Mesothelial cell of epicardium (in vitro differentiated cells): ENCODE data around the gene PLEKHG3. TPM values are rescaled to one million over a fixed set of nuclear protein-coding genes. Genes with fewer than 3 reads are reported as not detected.

Experiments
- DNase-seq, 2 experiments: peaks; one replicate each; pipeline ENCODE4 v3.0.0; 2021; ENCODE audit warnings: low spot score in 2 of 2; ENCODE audit not compliant: unreplicated experiment in 2 of 2
- H3K27ac Mint-ChIP-seq: 2 replicates; pipeline ENCODE4 v1.8.0; 2021; ENCODE audit warnings: mixed read lengths
- H3K27me3 Mint-ChIP-seq: 2 replicates; pipeline ENCODE4 v1.8.0; 2021; ENCODE audit warnings: low read depth, mixed read lengths
- H3K36me3 Mint-ChIP-seq: 2 replicates; pipeline ENCODE4 v1.8.0; 2021; ENCODE audit warnings: mixed read lengths
- H3K4me1 Mint-ChIP-seq: 2 replicates; pipeline ENCODE4 v1.8.0; 2021; ENCODE audit warnings: mixed read lengths
- H3K4me3 Mint-ChIP-seq: 2 replicates; pipeline ENCODE4 v1.8.0; 2021; ENCODE audit warnings: mild to moderate bottlenecking, moderate library complexity, mixed read lengths
- H3K9me3 Mint-ChIP-seq: 2 replicates; pipeline ENCODE4 v1.8.0; 2021; ENCODE audit warnings: mixed read lengths
- total RNA-seq: library from RNA; stranded (reverse); gene quantifications from 3 replicates; pipeline ENCODE4 v1.2.1, GENCODE V29; 2021
- TF ChIP-seq, protein P1 (sequence below): fragments of 200-600 bp; sonication (generic); IDR thresholded peaks from one replicate; pipeline ENCODE4 v1.5.0; 2021; ENCODE audit warnings: antibody characterized with exemption; ENCODE audit not compliant: unreplicated experiment

The PLEKHG3 gene
- total RNA-seq, 1 donor from 2014 or later = 141 TPM

DNA sequence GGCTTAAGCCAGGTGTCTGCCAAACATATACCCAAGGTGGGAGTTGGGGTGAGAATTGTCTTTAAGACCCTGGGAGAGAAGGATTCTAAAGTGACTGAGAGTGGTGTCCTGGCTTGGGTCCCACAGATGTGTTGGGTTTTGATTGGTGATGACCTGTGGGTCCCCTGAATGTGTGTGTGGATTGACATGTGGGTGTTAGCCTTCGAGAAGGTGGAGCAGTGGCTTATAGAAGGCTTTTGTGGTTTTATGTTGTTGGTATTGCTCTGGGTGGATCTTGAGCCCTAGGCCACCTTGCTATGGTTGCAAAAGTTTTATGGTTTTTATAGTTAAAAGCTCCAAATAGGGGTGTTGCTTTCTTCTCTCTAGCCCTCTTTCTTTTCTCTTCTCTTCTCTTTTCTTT is 29.7 kb downstream of the PLEKHG3 start:
- H3K27ac Mint-ChIP-seq = peak overlapping the region; percentile 17
- no peak overlapping the region for H3K4me3 Mint-ChIP-seq
- H3K9me3 Mint-ChIP-seq = no peaks in the 10 kb centered on the region
- H3K36me3 Mint-ChIP-seq = peaks cover 30% of the 10 kb centered on the region
- H3K4me1 Mint-ChIP-seq = peaks cover 1% of the 10 kb centered on the region
- TF ChIP-seq, protein P1, sequence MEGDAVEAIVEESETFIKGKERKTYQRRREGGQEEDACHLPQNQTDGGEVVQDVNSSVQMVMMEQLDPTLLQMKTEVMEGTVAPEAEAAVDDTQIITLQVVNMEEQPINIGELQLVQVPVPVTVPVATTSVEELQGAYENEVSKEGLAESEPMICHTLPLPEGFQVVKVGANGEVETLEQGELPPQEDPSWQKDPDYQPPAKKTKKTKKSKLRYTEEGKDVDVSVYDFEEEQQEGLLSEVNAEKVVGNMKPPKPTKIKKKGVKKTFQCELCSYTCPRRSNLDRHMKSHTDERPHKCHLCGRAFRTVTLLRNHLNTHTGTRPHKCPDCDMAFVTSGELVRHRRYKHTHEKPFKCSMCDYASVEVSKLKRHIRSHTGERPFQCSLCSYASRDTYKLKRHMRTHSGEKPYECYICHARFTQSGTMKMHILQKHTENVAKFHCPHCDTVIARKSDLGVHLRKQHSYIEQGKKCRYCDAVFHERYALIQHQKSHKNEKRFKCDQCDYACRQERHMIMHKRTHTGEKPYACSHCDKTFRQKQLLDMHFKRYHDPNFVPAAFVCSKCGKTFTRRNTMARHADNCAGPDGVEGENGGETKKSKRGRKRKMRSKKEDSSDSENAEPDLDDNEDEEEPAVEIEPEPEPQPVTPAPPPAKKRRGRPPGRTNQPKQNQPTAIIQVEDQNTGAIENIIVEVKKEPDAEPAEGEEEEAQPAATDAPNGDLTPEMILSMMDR = no peak
- H3K27me3 Mint-ChIP-seq = no peaks in the 10 kb centered on the region
- DNase-seq = no peak

- Mint-ChIP-seq H3K27ac (peak overlapping the region; percentile 5), H3K9me3 (no peaks in the 10 kb centered on the region), H3K4me3 (no peak overlapping the region), H3K4me1 (peaks cover 1% of the 10 kb centered on the region), H3K36me3 (peaks cover 32% of the 10 kb centered on the region), H3K27me3 (no peaks in the 10 kb centered on the region)
- no peak for DNase-seq
- TF ChIP-seq, protein P1 = no peak
Observed at GRCh38 chr14:64734990-64735389, 30.8 kb downstream of the PLEKHG3 start.

- TF ChIP-seq, protein P1 = no peak
- no peaks in the 10 kb centered on the region for H3K27me3 Mint-ChIP-seq
- H3K4me3 Mint-ChIP-seq = no peak overlapping the region
- peaks cover 1% of the 10 kb centered on the region for H3K4me1 Mint-ChIP-seq
- no peaks in the 10 kb centered on the region for H3K9me3 Mint-ChIP-seq
- DNase-seq = no peak
- peaks cover 31% of the 10 kb centered on the region for H3K36me3 Mint-ChIP-seq
- H3K27ac Mint-ChIP-seq = peak overlapping the region; percentile 39
Observed at GRCh38 chr14:64736271-64737169, 32.3 kb downstream of the PLEKHG3 start.

DNA sequence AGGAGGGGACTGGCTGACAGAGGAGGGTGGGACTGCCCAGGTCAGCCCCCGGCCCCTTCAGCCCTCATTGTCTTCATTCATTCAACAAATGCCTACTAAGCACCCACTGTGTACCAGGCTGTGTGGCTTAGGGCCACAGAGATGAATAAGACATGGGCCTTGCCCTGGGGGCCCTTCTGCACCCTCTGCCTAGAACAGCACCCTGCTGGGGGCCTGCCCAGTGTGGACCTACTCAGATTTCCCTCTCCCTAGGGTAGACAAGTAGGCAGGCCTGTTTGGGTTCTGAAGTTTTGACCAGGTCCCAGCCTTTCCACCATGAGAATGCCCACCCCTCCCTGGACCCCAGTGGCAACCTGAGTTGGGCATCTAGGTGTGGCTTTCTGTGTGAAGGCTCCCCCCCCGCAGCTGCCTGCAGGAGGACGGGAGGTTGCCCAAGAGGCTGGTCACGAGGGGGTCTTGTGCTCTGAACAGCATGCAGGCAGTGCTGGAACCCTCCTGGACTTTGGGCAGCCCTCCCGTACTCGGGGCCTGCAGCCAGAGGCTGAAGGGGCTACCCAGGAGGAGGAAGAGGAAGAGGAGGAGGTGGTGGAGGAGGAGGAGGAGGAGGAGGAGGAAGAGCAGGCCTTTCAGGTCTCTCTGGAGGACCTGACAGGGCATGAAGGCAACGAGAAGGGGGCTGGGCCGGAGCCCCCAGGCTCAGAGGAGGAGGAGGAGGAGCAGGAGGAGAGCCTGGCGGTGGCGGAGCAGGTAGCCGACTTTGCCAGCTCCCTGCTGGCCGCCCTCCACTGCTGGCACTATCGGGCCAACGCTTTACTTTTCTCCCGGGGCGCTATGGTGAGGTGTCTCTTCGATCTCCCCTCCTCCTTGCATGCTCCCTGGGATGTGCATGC is 33.4 kb downstream of the PLEKHG3 start:
- Mint-ChIP-seq H3K36me3 (peaks cover 36% of the 10 kb centered on the region), H3K9me3 (no peaks in the 10 kb centered on the region), H3K4me3 (no peak overlapping the region), H3K4me1 (peaks cover 1% of the 10 kb centered on the region), H3K27ac (no peak overlapping the region), H3K27me3 (no peaks in the 10 kb centered on the region)
- TF ChIP-seq, protein P1 = no peak
- no peak for DNase-seq

DNA sequence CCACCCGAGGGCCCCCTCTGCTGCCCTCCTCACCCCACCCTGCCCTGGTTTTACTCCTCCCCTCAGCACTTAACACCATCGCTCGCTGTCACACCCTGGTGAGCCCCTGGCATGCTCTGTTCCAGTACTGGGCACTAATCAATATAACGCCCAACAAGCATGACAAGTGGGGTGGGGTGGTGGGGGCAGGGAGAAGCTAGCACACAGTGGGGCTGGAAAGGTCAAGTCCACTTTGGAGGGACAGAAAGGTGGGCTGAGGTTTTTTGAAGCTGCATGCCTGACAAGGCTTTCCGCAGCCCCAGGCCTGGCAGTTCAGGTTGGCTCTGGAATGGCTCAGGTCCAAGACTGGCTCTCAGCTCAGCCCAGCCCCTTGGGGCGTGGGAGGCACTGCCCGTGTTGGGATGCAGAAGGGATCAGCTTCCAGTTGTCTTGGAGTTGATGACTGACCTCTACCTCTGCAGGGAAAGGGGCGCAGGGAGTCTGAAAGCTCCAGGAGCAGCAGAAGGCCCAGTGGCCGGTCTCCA is 34.1 kb downstream of the PLEKHG3 start:
- Mint-ChIP-seq H3K4me3 (no peak overlapping the region), H3K4me1 (peaks cover 1% of the 10 kb centered on the region), H3K36me3 (peaks cover 39% of the 10 kb centered on the region), H3K9me3 (no peaks in the 10 kb centered on the region), H3K27me3 (no peaks in the 10 kb centered on the region), H3K27ac (no peak overlapping the region)
- TF ChIP-seq, protein P1 = no peak
- DNase-seq = no peak
